ENCODE results near the gene PCED1B.

PCED1B gene

DNA sequence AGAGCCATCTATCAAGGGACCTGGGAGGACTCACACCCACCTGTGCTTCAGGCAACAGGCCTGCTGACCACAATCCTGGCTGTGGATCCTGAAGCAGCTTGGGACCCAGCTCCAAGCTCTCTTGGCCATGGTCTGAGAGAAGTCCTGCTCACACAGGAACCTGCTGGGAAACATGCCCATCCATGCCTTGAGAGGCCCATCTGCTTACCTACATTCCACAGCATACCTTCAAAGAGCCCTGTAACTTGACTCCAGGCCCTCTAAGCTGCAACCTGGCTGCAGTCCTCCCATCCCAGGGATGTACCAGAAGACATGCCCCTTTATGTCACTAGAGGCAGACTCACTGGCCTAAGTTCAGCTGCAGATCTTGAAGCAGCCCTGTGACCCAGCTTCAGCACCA is 62.0 kb downstream of the PCED1B start:
- no peak overlapping the region for H3K4me3 ChIP-seq (ENCODE audit: low read depth, low read length)
- TF ChIP-seq CTCF (IDR thresholded peaks at IDR 0.05; ENCODE audit: borderline replicate concordance, insufficient read depth, low read depth, low read length): no peak

DNA sequence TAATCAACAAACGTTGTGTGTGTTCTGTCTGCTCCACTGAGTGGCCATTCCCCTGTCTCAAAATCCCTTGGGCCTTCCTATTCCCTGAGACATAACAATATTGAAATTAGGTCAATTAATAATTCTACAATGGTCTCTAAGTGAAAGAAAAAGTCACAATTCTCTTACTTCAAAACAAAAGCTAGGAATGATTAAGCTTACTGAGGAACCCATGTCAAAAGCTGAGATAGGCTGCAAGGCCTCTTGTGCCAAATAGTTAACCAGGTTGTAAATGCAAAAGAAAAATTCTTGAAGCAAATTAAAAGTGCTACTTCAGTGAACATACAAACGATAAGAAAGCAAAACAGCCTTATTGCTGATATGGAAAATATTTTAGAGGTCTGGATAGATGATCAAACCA is 65.3 kb downstream of the PCED1B start:
- H3K4me3 ChIP-seq (ENCODE audit: low read depth, low read length): no peak overlapping the region
- TF ChIP-seq CTCF (IDR thresholded peaks at IDR 0.05; ENCODE audit: borderline replicate concordance, insufficient read depth, low read depth, low read length): no peak

DNA sequence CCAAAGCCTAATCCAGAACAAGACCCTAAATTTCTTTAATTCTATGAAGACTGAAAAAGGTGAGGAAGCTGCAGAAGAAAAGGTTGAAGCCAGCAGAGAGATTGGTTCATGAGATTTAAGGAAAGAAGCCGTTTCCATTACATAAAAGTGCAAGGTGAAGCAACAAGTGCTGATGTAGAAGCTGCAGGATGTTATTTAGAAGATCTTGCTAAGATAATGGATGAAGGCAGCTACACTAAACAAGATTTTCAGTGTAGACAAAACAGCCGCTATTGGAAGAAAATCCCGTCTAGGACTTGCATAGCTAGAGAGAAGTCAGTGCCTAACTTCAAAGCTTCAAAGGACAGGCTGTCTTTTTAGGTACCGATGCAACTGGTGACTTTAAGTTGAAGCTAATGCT is 65.8 kb downstream of the PCED1B start:
- no peak overlapping the region for H3K4me3 ChIP-seq (ENCODE audit: low read depth, low read length)
- TF ChIP-seq CTCF (IDR thresholded peaks at IDR 0.05; ENCODE audit: borderline replicate concordance, insufficient read depth, low read depth, low read length): no peak

GRCh38 chr12:47147739-47148138 is 68.3 kb downstream of the PCED1B start:
- no peak for TF ChIP-seq CTCF (IDR thresholded peaks at IDR 0.05; ENCODE audit: borderline replicate concordance, insufficient read depth, low read depth, low read length)
- H3K4me3 ChIP-seq (ENCODE audit: low read depth, low read length): no peak overlapping the region

DNA sequence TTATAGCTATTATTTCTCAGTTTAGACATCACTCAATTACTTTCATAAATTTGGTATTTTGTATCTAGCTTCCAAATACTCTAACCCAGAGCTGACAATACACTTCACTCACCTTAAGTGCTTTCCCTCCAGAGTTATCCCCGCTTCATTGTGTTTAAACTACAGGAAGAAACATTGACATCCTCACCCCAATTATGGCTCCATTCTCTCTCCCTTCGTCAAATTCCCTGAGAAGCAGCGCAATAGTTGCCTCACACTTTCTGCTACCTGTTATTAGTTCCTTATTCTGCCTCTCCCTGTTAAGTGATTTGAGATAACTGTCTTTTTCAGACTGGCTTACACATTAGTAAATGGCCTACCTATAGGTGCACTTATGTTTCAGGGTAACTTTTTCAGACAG is 69.7 kb downstream of the PCED1B start:
- no peak overlapping the region for H3K4me3 ChIP-seq (ENCODE audit: low read depth, low read length)
- TF ChIP-seq CTCF (IDR thresholded peaks at IDR 0.05; ENCODE audit: borderline replicate concordance, insufficient read depth, low read depth, low read length): no peak

DNA sequence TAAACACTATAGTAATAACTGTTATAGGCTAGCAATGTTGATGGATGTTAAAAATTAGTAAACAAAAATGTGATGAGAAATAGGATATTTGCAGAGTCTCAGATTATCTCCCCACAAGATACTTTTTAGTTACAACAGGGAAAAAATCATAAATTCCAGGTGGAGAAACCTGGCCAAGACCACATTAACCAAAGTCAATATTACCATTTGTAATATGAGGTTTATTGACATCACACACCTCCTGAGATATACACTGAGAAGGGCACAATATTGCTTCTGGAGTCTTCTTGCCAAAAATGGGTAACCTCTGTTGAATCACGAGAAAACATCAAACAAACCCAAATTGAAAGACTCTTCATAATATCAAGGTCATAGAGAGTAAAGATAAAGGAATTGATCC is 72.7 kb downstream of the PCED1B start:
- no peak for TF ChIP-seq CTCF (IDR thresholded peaks at IDR 0.05; ENCODE audit: borderline replicate concordance, insufficient read depth, low read depth, low read length)
- no peak overlapping the region for H3K4me3 ChIP-seq (ENCODE audit: low read depth, low read length)

GRCh38 chr12:47155457-47156166 is 76.2 kb downstream of the PCED1B start:
- TF ChIP-seq CTCF (IDR thresholded peaks at IDR 0.05; ENCODE audit: borderline replicate concordance, insufficient read depth, low read depth, low read length): no peak
- H3K4me3 ChIP-seq (ENCODE audit: low read depth, low read length): no peak overlapping the region

Data from GM12875 (cell line).